HL-60 (cell line): Measurements from ENCODE around the gene MOAP1.

Source experiments
- POLR2AphosphoS5 ChIP-seq: IDR thresholded peaks from 2 replicates; pipeline ENCODE4 v1.6.1; 2012; ENCODE audit warnings: low read depth
- SPI1 ChIP-seq: IDR thresholded peaks from 2 replicates; pipeline ENCODE4 v1.6.1; 2012; ENCODE audit warnings: low read depth, mild to moderate bottlenecking, borderline replicate concordance
- TF ChIP-seq, protein P1 (sequence below): IDR thresholded peaks from one replicate; pipeline ENCODE4 v1.5.1; 2011; ENCODE audit warnings: low read length, control low read depth, inconsistent platforms; ENCODE audit not compliant: insufficient read depth

DNA sequence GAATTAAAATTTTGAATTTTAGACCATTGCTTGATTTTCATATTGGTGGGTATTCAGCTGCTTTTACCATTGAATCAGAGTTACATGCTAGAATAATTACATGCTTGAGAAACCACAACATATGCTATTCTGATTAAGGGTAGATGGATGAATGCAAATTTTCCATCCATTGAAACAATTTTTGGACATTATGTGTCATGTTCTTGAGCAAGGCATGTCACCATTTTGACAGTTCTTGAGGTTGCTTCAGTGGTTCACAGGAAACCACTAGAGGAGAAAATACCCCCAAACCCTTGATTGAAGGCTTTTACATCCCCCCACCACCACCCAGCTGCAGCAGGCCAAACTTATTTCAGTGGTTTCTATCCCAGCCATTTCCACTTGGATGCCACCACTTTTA is 35.8 kb upstream of the MOAP1 start:
- TF ChIP-seq, protein P1, sequence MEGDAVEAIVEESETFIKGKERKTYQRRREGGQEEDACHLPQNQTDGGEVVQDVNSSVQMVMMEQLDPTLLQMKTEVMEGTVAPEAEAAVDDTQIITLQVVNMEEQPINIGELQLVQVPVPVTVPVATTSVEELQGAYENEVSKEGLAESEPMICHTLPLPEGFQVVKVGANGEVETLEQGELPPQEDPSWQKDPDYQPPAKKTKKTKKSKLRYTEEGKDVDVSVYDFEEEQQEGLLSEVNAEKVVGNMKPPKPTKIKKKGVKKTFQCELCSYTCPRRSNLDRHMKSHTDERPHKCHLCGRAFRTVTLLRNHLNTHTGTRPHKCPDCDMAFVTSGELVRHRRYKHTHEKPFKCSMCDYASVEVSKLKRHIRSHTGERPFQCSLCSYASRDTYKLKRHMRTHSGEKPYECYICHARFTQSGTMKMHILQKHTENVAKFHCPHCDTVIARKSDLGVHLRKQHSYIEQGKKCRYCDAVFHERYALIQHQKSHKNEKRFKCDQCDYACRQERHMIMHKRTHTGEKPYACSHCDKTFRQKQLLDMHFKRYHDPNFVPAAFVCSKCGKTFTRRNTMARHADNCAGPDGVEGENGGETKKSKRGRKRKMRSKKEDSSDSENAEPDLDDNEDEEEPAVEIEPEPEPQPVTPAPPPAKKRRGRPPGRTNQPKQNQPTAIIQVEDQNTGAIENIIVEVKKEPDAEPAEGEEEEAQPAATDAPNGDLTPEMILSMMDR = no peak
- no peak for TF ChIP-seq POLR2AphosphoS5
- no peak for TF ChIP-seq SPI1
